MM.1S (cell line): Measurements from ENCODE around the gene IFNL2.

Source experiments
- EZH2 ChIP-seq: fragments of 300-600 bp; sonication (generic); optimal IDR thresholded peaks from 2 replicates; pipeline ENCODE3; 2017; ENCODE audit warnings: low read depth, mild to moderate bottlenecking, antibody characterized with exemption, low read length, mixed read lengths
- TF ChIP-seq, protein P1 (sequence below): fragments of 300-600 bp; sonication (generic); IDR thresholded peaks from 2 replicates; pipeline ENCODE4 v1.5.1; 2016; ENCODE audit warnings: antibody characterized with exemption, low read length, mixed read lengths

DNA sequence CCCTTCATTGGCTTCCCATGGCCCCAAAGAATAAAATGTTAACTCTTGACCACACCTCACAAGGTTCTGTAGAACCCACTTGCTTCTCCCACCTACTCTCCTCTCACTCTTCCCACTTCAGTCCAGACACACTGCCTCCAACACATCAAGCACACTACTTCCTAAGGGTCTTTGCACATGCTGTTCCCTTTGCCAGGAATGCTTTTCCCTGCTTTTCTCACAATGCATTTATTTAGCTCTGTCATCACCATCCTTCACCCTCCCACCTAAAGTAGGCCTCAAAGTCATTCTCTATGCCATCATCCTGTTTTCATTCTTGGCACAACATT lies 36.0 kb downstream of the IFNL2 start:
- TF ChIP-seq, protein P1, sequence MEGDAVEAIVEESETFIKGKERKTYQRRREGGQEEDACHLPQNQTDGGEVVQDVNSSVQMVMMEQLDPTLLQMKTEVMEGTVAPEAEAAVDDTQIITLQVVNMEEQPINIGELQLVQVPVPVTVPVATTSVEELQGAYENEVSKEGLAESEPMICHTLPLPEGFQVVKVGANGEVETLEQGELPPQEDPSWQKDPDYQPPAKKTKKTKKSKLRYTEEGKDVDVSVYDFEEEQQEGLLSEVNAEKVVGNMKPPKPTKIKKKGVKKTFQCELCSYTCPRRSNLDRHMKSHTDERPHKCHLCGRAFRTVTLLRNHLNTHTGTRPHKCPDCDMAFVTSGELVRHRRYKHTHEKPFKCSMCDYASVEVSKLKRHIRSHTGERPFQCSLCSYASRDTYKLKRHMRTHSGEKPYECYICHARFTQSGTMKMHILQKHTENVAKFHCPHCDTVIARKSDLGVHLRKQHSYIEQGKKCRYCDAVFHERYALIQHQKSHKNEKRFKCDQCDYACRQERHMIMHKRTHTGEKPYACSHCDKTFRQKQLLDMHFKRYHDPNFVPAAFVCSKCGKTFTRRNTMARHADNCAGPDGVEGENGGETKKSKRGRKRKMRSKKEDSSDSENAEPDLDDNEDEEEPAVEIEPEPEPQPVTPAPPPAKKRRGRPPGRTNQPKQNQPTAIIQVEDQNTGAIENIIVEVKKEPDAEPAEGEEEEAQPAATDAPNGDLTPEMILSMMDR: no peak
- TF ChIP-seq EZH2: no peak
